Astrocyte (in vitro differentiated cells and primary cell): ENCODE measurements around the gene FAM174B. TPM values are rescaled to one million over a fixed set of nuclear protein-coding genes. Genes with fewer than 3 reads are reported as not detected.
A peak's percentile ranks its signal among the peaks of the same experiment; 100 is the strongest.

Experiments
- DNase-seq: peaks from one replicate; pipeline ENCODE4 v3.0.0-alpha.2; 2010; ENCODE audit warnings: low read depth
- FAIRE-seq: peaks from 2 replicates; lab custom pipeline; 2011; peaks lifted over from hg19 to GRCh38; lab: Jason Lieb, UNC
- H2AFZ ChIP-seq: 2 replicates; pipeline ENCODE4 v1.6.0; 2012; ENCODE audit warnings: low read depth, low read length, inconsistent platforms
- H3K27ac ChIP-seq: 2 replicates; pipeline ENCODE4 v1.5.1; 2011; ENCODE audit warnings: low read depth, low read length, inconsistent platforms
- H3K27me3 ChIP-seq: 2 replicates; pipeline ENCODE4 v1.6.0; 2011; ENCODE audit warnings: low read length, inconsistent platforms; ENCODE audit not compliant: insufficient read depth
- H3K36me3 ChIP-seq: 2 replicates; pipeline ENCODE4 v1.5.1; 2011; ENCODE audit warnings: low read length, inconsistent platforms; ENCODE audit not compliant: insufficient read depth
- H3K4me1 ChIP-seq: 2 replicates; pipeline ENCODE4 v1.5.1; 2011; ENCODE audit warnings: low read length, inconsistent platforms; ENCODE audit not compliant: insufficient read depth
- H3K4me2 ChIP-seq: 2 replicates; pipeline ENCODE4 v1.6.0; 2012; ENCODE audit warnings: low read length, inconsistent platforms
- H3K4me3 ChIP-seq: 2 replicates; pipeline ENCODE4 v1.5.1; 2011; ENCODE audit warnings: low read depth, mild to moderate bottlenecking, low read length, inconsistent platforms; ENCODE audit not compliant: insufficient read depth
- H3K79me2 ChIP-seq: 2 replicates; pipeline ENCODE4 v1.6.0; 2012; ENCODE audit warnings: mild to moderate bottlenecking, low read length, inconsistent platforms; ENCODE audit not compliant: insufficient read depth
- H3K9ac ChIP-seq: 2 replicates; pipeline ENCODE4 v1.6.0; 2012; ENCODE audit warnings: mild to moderate bottlenecking, low read length, inconsistent platforms
- H3K9me3 ChIP-seq: 2 replicates; pipeline ENCODE4 v1.5.1; 2012; ENCODE audit warnings: low read depth, mild to moderate bottlenecking, low read length, inconsistent platforms; ENCODE audit not compliant: insufficient read depth
- H4K20me1 ChIP-seq: 2 replicates; pipeline ENCODE4 v1.6.0; 2012; ENCODE audit warnings: low read length, inconsistent platforms; ENCODE audit not compliant: insufficient read depth
- H3K27ac Mint-ChIP-seq: one replicate; pipeline ENCODE4 v1.8.0; 2021; ENCODE audit warnings: mild to moderate bottlenecking, mixed read lengths; ENCODE audit not compliant: unreplicated experiment
- H3K27me3 Mint-ChIP-seq: one replicate; pipeline ENCODE4 v1.8.0; 2021; ENCODE audit warnings: low read depth, mixed read lengths; ENCODE audit not compliant: unreplicated experiment
- H3K36me3 Mint-ChIP-seq: one replicate; pipeline ENCODE4 v1.8.0; 2021; ENCODE audit warnings: low read depth, mixed read lengths; ENCODE audit not compliant: unreplicated experiment
- H3K4me1 Mint-ChIP-seq: one replicate; pipeline ENCODE4 v1.8.0; 2021; ENCODE audit warnings: low read depth, mixed read lengths; ENCODE audit not compliant: unreplicated experiment
- H3K4me3 Mint-ChIP-seq: one replicate; pipeline ENCODE4 v1.8.0; 2021; ENCODE audit warnings: mild to moderate bottlenecking, moderate library complexity, mixed read lengths; ENCODE audit not compliant: unreplicated experiment
- H3K9me3 Mint-ChIP-seq: one replicate; pipeline ENCODE4 v1.8.0; 2021; ENCODE audit warnings: mild to moderate bottlenecking, mixed read lengths; ENCODE audit not compliant: unreplicated experiment
- CTCF ChIP-seq: IDR thresholded peaks from 2 replicates; pipeline ENCODE4 v1.5.1; 2011; ENCODE audit warnings: low read depth, mild to moderate bottlenecking, inconsistent platforms, low read length, moderate library complexity; ENCODE audit not compliant: insufficient read depth
- EZH2 ChIP-seq: IDR thresholded peaks from 2 replicates; pipeline ENCODE4 v1.6.1; 2012; ENCODE audit warnings: mild to moderate bottlenecking, low read length, inconsistent platforms; ENCODE audit not compliant: insufficient read depth
- total RNA-seq: library from RNA; stranded (reverse); gene quantifications from 2 replicates; pipeline ENCODE4 v1.2.1, GENCODE V29; 2021

Gene FAM174B
- total RNA-seq, 1 donor from 2014 or later, result 11.2 TPM

GRCh38 chr15:92656089-92656488 is 514 bp upstream of the FAM174B start:
- Histone ChIP-seq H3K27me3 (peaks cover 13% of the 10 kb centered on the region), H3K4me2 (peak overlapping the region; percentile 83), H3K4me1 (peaks cover 4% of the 10 kb centered on the region), H2AFZ (no peak overlapping the region), H3K4me3 (peak overlapping the region; percentile 44), H4K20me1 (peaks cover 5% of the 10 kb centered on the region), H3K36me3 (no peaks in the 10 kb centered on the region), H3K27ac (no peak overlapping the region), H3K9ac (no peak overlapping the region), H3K9me3 (no peaks in the 10 kb centered on the region), H3K79me2 (no peaks in the 10 kb centered on the region)
- Mint-ChIP-seq H3K9me3 (peaks cover 6% of the 10 kb centered on the region), H3K27me3 (peaks cover 15% of the 10 kb centered on the region), H3K27ac (peak overlapping the region; percentile 34), H3K36me3 (peaks cover 4% of the 10 kb centered on the region), H3K4me3 (peak overlapping the region; percentile 80), H3K4me1 (peaks cover 4% of the 10 kb centered on the region)
- FAIRE-seq (no peak), DNase-seq (no peak)
- no peak for TF ChIP-seq EZH2
- no peak for TF ChIP-seq CTCF

- peaks cover 9% of the 10 kb centered on the region for H4K20me1 ChIP-seq
- H3K9ac ChIP-seq, result no peak overlapping the region
- H3K79me2 ChIP-seq, result no peaks in the 10 kb centered on the region
- H3K4me2 ChIP-seq, result no peak overlapping the region
- H3K36me3 Mint-ChIP-seq, result peaks cover 4% of the 10 kb centered on the region
- FAIRE-seq, result no peak
- H3K27me3 ChIP-seq, result peaks cover 18% of the 10 kb centered on the region
- no peak for DNase-seq
- no peak overlapping the region for H3K27ac ChIP-seq
- no peak overlapping the region for H3K27ac Mint-ChIP-seq
- H3K4me3 ChIP-seq, result no peak overlapping the region
- TF ChIP-seq CTCF (no peak), EZH2 (no peak)
- H3K4me1 Mint-ChIP-seq, result peaks cover 4% of the 10 kb centered on the region
- H3K27me3 Mint-ChIP-seq, result peaks cover 15% of the 10 kb centered on the region
- peaks cover 7% of the 10 kb centered on the region for H3K4me1 ChIP-seq
- no peaks in the 10 kb centered on the region for H3K36me3 ChIP-seq
- peak overlapping the region; percentile 84 for H3K4me3 Mint-ChIP-seq
- peaks cover 9% of the 10 kb centered on the region for H3K9me3 Mint-ChIP-seq
- H2AFZ ChIP-seq, result no peak overlapping the region
- H3K9me3 ChIP-seq, result no peaks in the 10 kb centered on the region
These were observed 913 bp downstream of the FAM174B start for GRCh38 chr15:92654662-92655061.

GRCh38 chr15:92653836-92654539 is 1.6 kb downstream of the FAM174B start:
- DNase-seq, result no peak
- no peak overlapping the region for H3K9ac ChIP-seq
- no peak overlapping the region for H3K4me3 ChIP-seq
- H4K20me1 ChIP-seq, result peaks cover 9% of the 10 kb centered on the region
- Mint-ChIP-seq H3K27me3 (peaks cover 15% of the 10 kb centered on the region), H3K9me3 (peaks cover 9% of the 10 kb centered on the region), H3K36me3 (peaks cover 4% of the 10 kb centered on the region), H3K27ac (no peak overlapping the region), H3K4me1 (peaks cover 4% of the 10 kb centered on the region), H3K4me3 (peak overlapping the region; percentile 84)
- FAIRE-seq, result no peak
- H3K79me2 ChIP-seq, result no peaks in the 10 kb centered on the region
- no peaks in the 10 kb centered on the region for H3K9me3 ChIP-seq
- H3K27ac ChIP-seq, result no peak overlapping the region
- TF ChIP-seq EZH2 (no peak), CTCF (no peak)
- H3K4me1 ChIP-seq, result peaks cover 7% of the 10 kb centered on the region
- H3K36me3 ChIP-seq, result no peaks in the 10 kb centered on the region
- peaks cover 18% of the 10 kb centered on the region for H3K27me3 ChIP-seq
- no peak overlapping the region for H2AFZ ChIP-seq
- H3K4me2 ChIP-seq, result no peak overlapping the region
